OCI-LY3 (cell line): ENCODE results near the gene GPT2.

Source experiments
- H2AFZ ChIP-seq: fragments of 200-600, 300-600 bp; shearing (Covaris generic); 2 replicates; pipeline ENCODE4 v1.6.0; 2014; ENCODE audit warnings: antibody characterized with exemption, low read depth, low read length
- H3K27ac ChIP-seq: fragments of 200-600, 300-600 bp; sonication (generic); 2 replicates; pipeline ENCODE4 v1.5.1; 2014; ENCODE audit warnings: mild to moderate bottlenecking, low read length, moderate library complexity, mixed read lengths
- H3K27me3 ChIP-seq: fragments of 200-600, 300-600 bp; sonication (generic); 2 replicates; pipeline ENCODE4 v1.6.1; 2014; ENCODE audit warnings: low read depth, low read length, mixed read lengths
- H3K36me3 ChIP-seq: fragments of 200-600, 300-600 bp; sonication (generic); replicated peaks from 2 replicates; pipeline ENCODE3; 2014; ENCODE audit warnings: low read depth, low read length, mixed read lengths
- H3K4me1 ChIP-seq: fragments of 300-600, 200-600 bp; sonication (generic); 2 replicates; pipeline ENCODE4 v1.6.1; 2014; ENCODE audit warnings: low read length, mixed read lengths
- H3K4me2 ChIP-seq: fragments of 200-600, 300-600 bp; sonication (generic); 2 replicates; pipeline ENCODE4 v1.6.1; 2014; ENCODE audit warnings: low read length, mixed read lengths
- H3K4me3 ChIP-seq: fragments of 300-600, 200-600 bp; sonication (generic); 2 replicates; pipeline ENCODE4 v1.5.1; 2014; ENCODE audit warnings: antibody characterized with exemption, mild to moderate bottlenecking, low read length, moderate library complexity
- H3K79me2 ChIP-seq: fragments of 300-600, 200-600 bp; shearing (Covaris generic); 2 replicates; pipeline ENCODE4 v1.6.1; 2014; ENCODE audit warnings: mild to moderate bottlenecking, low read length, mixed read lengths
- H3K9ac ChIP-seq: fragments of 300-600, 200-600 bp; shearing (Covaris generic); 2 replicates; pipeline ENCODE4 v1.6.0; 2014; ENCODE audit warnings: mild to moderate bottlenecking, low read length, moderate library complexity
- H3K9me3 ChIP-seq: fragments of 200-600, 300-600 bp; shearing (Covaris generic); 2 replicates; pipeline ENCODE4 v1.6.1; 2014; ENCODE audit warnings: low read length, mixed read lengths; ENCODE audit not compliant: insufficient read depth
- H4K20me1 ChIP-seq: fragments of 200-600, 300-600 bp; sonication (generic); 2 replicates; pipeline ENCODE4 v1.6.1; 2016; ENCODE audit warnings: low read length, mixed read lengths; ENCODE audit not compliant: insufficient read depth
- CTCF ChIP-seq: fragments of 200-600, 300-600 bp; sonication (generic); IDR thresholded peaks from 2 replicates; pipeline ENCODE4 v1.5.1; 2014; ENCODE audit warnings: antibody characterized with exemption, low read length, low read depth
- EZH2phosphoT487 ChIP-seq: fragments of 200-600 bp; shearing (Covaris generic); IDR thresholded peaks from 2 replicates; pipeline ENCODE4 v1.6.1; 2018; ENCODE audit warnings: antibody characterized with exemption, mixed run types, low read depth

The GPT2 gene

GRCh38 chr16:46891910-46892309, 7.7 kb downstream of the GPT2 start:
- H3K36me3 ChIP-seq: no peaks in the 10 kb centered on the region

GRCh38 chr16:46894036-46894672, 10.0 kb downstream of the GPT2 start:
- Histone ChIP-seq H3K9me3 (no peaks in the 10 kb centered on the region), H3K27me3 (no peaks in the 10 kb centered on the region), H2AFZ (no peak overlapping the region), H3K4me3 (no peak overlapping the region), H3K9ac (no peak overlapping the region), H3K4me2 (no peak overlapping the region), H3K36me3 (no peaks in the 10 kb centered on the region), H3K79me2 (no peaks in the 10 kb centered on the region), H3K27ac (no peak overlapping the region), H4K20me1 (no peaks in the 10 kb centered on the region), H3K4me1 (peaks cover 9% of the 10 kb centered on the region; the same call in 1 of the 2 replicates)
- TF ChIP-seq EZH2phosphoT487 (no peak), CTCF (no peak)

More at GRCh38 chr16:46891910-46892309, 7.7 kb downstream of the GPT2 start:
- Histone ChIP-seq H3K4me2 (no peak overlapping the region), H4K20me1 (no peaks in the 10 kb centered on the region), H3K9ac (no peak overlapping the region), H3K27me3 (no peaks in the 10 kb centered on the region), H3K4me1 (peaks cover 9% of the 10 kb centered on the region; the same call in 1 of the 2 replicates), H3K4me3 (no peak overlapping the region), H3K79me2 (no peaks in the 10 kb centered on the region), H3K9me3 (no peaks in the 10 kb centered on the region), H2AFZ (no peak overlapping the region), H3K27ac (no peak overlapping the region)
- TF ChIP-seq EZH2phosphoT487 (no peak), CTCF (no peak)

- Histone ChIP-seq H4K20me1 (no peaks in the 10 kb centered on the region), H3K9ac (no peak overlapping the region), H3K4me3 (no peak overlapping the region), H2AFZ (no peak overlapping the region), H3K9me3 (no peaks in the 10 kb centered on the region), H3K79me2 (no peaks in the 10 kb centered on the region), H3K4me1 (no peaks in the 10 kb centered on the region), H3K27me3 (no peaks in the 10 kb centered on the region), H3K27ac (no peak overlapping the region), H3K4me2 (no peak overlapping the region), H3K36me3 (no peaks in the 10 kb centered on the region)
- TF ChIP-seq CTCF (no peak), EZH2phosphoT487 (no peak)
Observed at GRCh38 chr16:46895399-46896313, 11.5 kb downstream of the GPT2 start.

GRCh38 chr16:46896314-46896968, 12.3 kb downstream of the GPT2 start:
- no peaks in the 10 kb centered on the region for H4K20me1 ChIP-seq
- no peak overlapping the region for H3K27ac ChIP-seq
- TF ChIP-seq EZH2phosphoT487 (no peak), CTCF (no peak)
- no peak overlapping the region for H3K4me3 ChIP-seq
- H2AFZ ChIP-seq: no peak overlapping the region
- no peaks in the 10 kb centered on the region for H3K27me3 ChIP-seq
- H3K9ac ChIP-seq: no peak overlapping the region
- no peaks in the 10 kb centered on the region for H3K36me3 ChIP-seq
- H3K4me2 ChIP-seq: no peak overlapping the region
- no peaks in the 10 kb centered on the region for H3K4me1 ChIP-seq
- no peaks in the 10 kb centered on the region for H3K9me3 ChIP-seq
- no peaks in the 10 kb centered on the region for H3K79me2 ChIP-seq
